Activated CD4-positive, alpha-beta T cell treated with anti-CD3 and anti-CD28 coated beads, Interleukin-2, amount 50 U/mL, for 4 hours (primary cell): ENCODE data around the gene PPP6R1.

ENCODE experiments used
- DNase-seq, 2 experiments: peaks; one replicate each; pipeline ENCODE4 v3.0.0-alpha.2; 2020

The PPP6R1 gene

DNA sequence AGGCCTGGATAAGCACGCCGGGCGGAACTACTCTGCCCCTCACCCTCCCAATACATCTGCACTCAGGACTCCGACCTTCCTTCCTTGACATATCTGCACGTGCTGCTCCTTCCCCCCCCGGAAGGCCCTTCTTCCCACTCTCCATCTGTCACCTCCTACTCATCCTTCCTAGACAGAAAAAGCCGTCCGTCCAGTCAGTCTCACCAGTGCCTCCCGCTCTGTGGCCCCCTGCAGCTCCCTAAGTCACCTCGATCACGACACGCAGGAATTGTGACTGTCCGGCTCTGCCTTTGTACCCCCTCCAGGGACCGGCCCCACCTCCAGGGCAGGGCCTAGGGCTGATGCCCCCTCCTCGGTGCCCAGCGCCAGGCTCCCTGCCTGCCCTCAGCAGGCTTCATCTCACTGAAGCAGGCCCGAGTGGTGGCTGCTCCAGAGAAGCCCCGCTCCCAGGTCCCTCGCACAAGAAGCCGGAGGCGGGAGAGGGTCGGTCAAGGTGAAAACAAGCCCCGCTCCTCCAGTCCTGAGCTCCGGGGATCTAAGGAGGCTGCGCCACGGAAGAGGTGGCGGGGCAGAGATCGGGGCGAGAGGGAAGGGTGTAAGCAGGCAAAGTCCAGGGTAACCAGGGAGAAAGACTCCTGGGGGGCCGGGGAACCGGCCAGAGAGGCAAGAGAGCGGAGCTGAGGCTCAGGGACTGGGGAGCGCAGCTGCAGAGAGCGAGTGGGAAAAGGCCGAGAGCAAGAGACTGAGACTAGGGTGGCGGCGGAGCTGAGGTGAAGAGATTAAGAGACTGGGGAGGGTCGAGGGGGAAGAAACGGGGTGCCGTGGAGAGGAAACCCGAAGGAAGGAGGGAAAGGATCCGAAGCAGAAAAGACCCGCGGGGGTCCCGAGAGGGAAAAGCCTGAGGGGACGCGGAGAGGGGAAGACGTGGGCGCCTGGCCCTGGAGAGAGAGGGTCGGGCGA lies 1.1 kb downstream of the PPP6R1 start:
- peak in 1 of 2 experiments; percentile 9 for DNase-seq

DNA sequence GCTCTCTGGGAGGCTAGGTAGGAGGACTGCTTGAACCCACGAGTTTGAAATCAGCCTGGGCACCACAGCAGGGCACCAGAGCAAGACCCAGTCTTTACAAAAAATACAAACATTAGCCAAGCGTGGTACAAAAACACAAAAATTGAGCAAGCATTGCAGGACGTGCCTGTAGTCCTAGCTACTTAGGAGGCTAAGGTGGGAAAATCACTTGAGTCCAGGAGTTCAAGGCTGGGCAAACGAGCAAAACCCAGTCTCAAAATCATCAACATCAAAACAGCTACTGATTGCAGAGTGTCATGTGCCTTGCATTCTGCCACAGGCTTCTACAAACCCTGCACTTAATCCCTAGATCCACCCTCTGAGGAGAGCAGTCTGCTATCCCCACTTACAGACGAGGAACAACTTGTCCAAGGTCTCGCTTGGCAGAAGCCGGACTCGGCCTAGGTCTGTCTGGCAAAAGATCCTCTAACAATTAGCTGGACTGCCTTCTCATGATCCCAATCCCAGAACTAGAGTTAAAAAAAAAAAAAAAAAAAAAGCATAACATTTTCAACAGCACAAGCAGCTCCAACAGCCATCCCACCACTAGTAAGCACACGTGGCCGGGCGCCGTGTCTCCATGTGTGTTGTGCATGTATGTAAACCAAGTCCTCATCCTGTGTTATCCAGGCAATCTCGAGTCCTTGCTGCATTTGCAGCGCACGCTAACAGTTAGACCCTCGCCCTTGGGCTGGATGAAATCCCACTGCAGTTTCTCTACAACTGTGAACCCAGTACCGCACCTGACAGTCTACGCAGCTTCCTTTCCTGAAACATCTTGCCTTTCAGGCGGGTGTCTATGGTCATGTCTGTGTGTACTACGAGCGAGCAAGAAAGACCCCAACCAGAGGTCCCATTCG lies 2.0 kb downstream of the PPP6R1 start:
- no peak for DNase-seq

DNA sequence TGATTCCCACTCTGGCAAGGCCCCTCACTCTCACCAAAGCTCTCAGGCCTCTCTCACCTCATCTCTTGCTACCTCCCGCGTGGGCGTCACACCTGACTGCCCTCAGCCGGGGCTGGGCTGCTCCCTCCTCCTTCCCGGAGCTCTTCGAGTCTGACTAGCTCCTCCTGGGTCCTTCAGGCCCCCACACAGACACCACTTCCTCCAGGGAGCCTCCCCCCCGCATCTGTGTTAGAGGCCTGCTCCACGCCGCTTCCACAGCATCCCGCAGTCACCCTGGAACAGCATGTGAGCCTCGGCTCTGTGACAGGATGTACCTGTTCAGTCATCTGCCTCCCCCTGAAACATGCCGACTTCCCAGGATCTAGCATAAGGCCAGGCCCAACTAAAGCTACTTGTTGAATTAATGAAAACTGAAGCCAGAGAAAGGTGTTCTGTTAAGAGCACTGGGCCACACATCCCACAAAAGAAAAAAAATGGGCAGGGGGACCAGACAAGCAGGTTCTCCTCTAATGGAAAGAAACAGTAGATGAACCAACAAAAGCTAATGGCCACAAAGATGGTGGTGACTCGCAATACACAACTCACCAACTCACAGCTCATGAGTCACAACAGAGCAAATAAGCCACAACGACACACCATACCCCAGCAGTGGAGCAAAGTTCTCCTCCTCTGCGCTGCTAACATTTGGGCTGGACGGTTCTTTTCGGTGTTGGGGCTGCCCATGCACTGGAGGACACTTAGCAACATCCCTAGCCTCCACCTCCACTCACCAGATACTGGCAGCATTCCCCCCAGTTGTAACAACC lies 3.0 kb downstream of the PPP6R1 start:
- DNase-seq, result peak; percentile 38 to 43

DNA sequence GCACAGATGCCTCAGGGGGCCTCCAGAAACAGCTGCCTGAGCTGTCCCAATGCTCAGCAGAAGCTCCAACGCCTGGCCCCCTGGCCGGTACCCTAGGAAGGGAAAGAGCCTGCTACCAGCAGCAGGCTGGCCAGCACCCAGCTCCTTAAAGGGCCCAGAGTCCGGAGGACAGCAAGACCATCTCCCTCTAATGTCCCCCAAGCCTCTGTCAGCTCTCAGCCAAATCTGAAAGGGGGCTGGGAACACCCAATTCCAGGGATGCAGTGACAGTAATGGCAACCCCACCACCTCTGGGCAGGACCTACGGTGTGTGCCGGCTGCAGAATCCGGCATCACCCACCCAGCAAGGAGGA lies 4.2 kb downstream of the PPP6R1 start:
- DNase-seq, result no peak

DNA sequence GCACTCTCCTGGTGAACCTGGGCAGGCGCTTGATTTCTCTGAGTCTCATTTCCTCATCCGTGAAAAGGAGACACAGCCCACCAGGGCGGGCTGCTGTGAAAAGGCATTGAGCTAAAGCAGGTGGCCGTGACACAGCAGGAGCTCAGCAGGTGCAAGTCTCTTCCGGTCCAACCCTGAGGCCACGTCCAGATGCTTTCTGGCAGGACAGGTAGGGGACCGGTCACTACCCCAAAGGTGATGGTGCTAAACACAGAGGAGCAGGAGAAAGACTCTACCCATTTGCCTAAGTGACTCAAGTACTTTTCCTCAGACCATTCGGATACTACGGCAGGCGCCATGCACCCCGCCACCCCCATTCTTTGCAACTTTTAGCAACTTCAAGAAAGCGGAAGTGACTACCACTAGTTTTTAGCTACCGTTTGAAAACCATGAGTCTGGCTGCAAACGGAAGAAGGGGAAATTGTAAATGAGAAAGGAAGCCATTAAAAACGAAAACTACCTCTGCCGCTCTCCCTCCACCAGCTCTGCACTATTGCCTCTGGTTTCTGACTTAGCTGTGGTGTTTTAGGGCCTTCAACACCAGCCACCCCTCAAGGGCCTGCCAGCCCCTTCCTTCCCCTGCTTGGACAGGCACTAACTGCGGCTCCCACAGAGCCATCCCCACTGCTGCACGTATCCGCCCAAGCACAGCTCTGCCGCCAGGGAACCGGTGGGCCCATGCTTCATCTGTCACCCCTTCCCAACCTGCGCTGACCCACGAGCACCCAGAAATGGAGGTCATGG lies 4.8 kb downstream of the PPP6R1 start:
- DNase-seq, result peak; percentile 44 to 55

DNA sequence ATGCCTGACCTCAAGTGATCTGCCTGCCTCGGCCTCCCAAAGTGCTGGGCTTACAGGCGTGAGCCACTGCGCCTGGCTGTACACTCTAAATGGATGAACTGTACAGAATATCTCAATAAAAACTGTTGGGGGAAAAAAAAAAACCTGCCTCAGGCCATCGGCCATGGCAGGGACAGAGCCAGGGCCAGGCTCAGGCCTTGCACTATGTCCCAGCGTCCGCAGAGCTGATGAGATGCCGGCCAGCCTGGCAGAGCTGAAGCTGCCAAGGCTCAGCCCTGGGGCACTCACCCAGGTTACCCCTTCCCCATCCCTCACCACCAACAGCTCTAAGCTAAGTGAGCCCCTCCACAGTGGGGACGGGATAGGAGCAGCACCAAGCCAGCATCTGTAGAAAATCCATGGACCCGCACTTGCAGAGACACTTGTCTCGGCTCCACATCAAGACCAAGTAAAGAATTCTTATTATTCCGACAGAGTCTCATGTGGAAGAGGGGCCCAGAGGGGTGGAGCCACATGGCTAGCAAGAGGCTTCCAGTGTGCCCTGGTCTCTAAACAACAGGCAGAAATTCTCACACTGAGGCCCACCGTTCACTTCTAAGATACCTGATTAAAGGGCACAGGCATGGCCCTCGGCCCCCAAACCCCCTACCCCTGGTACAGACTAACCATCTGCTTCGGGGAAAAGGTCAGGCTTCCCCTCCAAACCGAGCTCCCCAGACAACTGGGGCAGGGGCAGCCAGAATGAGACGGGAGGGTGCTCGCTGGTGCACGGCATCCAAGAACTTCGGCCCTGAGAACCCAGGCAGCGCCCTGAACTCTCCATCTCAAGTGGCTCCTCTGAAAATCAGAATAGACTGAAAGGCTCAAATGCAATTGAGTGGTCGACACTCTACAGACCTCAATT lies 5.8 kb downstream of the PPP6R1 start:
- no peak for DNase-seq

DNA sequence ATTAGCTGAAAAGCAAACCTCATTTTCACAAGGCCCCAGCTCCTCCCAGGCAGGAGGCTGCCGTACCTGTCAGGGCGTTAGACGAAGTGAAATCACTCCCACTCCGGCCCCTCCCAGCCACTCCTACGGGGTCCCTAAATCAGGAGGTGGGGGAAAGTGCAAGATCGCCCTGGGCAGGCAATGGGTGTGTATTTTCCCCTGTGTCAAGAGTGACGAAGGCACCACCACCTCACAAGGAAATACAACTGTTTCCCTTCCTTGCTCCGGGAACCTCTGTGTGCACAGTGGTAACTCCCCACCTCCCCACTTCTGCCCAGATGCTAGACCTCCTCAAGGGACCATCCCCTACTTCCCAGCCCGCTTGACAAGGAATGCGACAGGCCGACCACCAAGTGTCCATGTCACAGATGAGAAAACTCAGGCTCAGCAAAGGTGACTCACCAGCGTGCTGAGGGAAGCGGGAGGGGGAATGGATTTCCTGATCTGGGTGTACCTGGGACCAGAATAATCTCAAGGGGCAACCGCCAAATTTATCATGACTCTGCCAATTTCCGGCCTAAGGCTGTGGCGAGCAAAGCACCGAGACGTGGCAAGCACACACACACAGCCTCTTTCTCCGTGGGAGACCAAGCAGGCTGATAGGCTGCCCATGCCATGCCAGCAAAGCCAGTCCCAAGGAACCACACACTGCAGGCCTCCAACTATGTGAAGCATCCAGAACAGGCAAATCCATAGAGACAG lies 7.3 kb downstream of the PPP6R1 start:
- DNase-seq, result peak; percentile 27 to 29

DNA sequence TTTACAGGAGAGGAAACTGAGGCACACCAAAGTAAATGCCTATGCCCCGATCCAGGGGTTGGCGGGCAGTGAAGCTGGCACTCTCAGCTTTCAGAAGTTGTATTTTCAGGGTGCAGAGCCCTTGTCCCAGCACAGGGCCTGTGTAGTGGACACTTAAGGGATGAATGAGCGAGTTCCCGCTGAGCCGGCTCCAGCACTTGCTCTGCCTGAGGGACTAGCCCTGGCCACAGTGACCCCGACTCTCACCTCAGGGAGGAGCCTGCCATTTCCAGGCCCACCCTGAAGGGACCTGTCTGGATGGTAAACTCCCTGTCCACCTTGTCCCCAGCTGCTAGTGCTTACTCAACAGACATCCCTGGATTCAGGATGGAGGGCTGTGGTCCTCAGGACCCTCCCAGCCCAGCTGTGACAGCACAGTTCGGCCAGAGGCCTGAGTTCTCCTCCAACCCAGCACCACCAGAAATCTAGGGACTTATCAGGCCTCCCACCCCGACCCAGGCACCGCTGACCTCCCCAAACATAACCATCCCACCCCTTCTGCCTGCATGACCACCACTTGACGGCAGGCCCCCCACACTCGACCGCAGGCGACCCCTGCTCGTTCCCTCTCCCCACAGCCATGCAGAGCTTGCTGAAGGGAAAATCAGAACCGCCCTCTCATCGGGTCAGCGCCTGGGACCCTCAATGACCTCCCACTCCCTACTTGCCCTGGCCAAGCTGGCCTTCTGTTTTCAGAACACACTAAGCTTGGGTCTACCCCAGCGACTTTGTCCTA lies 8.4 kb downstream of the PPP6R1 start:
- no peak for DNase-seq

DNA sequence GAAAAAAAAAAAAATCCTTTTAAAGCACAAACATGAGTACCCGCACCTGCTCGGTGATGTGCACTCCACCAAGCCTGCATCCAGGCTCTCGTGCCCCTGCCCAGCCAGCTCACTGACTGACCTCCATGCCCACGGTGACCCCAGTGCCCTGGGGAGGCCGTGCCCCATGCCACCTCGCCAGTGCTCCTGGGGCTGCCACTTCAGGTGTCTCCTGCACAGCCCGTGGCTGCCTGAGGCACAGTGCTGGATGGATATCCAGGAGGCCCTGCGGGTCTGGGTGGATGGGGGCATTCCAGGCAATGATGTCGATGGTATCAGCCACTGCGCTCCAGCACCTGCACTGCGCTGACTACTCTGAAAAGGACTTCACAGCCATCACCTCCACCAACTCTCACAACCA lies 9.0 kb downstream of the PPP6R1 start:
- DNase-seq, result no peak

DNA sequence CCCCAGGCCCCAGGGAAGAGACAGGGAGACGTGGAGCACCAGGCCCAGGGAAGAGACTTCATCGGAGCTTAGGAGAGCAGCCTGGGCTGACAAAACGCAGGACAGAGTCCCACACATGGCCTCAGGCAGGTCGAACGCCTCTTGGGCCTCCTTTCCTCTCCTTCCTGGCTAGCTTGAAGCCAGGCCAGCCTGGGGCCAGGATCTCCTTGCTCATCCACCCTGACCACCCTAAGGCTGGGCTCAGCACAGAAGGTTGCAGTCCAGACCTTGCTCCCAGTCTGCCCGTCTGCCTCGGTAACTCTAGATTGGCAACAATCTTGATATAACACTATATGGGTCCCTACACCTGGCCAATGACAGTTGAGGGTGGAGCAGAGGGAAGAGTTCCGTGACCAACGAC lies 10.1 kb downstream of the PPP6R1 start:
- DNase-seq, result no peak

DNA sequence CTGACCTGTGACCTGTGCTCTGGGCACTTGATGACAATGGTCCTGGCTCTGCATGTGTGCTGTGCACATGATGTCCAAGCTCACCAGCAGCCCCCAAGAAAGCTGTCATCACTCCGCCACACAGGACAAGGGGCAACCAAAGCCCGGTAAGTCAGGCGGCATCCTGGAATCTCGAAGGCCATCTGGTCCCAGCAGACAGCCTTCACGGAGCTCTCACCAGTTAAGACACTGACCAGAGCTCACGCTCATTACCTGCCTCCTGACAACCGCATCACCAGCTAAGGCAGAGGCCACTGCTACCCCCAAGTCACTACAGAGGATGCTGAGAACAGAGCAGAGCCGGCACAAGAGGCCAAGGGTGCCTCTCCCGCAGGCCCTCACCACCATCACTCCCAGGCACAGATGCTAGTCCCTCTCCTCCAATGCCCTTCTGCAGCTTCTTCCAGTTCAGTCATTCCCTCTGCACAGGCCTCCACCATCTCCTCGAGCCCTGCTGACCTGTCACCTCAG lies 10.6 kb downstream of the PPP6R1 start:
- no peak for DNase-seq

DNA sequence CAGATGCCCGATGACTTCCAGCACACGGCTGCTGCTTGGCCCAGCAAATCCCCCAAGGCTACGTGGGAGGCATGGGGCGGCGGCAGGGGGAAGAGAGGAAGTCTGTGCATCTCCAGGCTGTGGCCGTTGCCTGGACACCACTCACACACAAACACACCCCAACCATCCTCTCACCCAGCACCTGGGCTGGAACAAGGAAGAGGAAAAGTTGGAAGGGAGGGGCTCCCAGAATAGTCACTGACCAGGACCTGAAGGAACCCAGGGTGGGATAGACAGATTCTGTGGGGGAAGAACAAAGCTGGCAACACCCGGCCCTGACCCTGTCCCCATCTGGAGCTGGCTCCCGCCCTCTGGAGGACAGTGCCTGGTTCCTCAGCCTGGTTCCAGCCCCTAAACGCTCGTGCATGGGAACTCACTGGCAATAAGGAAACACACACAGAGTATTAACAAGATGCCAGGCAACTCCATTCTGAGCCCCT lies 11.2 kb downstream of the PPP6R1 start:
- DNase-seq, result no peak

DNA sequence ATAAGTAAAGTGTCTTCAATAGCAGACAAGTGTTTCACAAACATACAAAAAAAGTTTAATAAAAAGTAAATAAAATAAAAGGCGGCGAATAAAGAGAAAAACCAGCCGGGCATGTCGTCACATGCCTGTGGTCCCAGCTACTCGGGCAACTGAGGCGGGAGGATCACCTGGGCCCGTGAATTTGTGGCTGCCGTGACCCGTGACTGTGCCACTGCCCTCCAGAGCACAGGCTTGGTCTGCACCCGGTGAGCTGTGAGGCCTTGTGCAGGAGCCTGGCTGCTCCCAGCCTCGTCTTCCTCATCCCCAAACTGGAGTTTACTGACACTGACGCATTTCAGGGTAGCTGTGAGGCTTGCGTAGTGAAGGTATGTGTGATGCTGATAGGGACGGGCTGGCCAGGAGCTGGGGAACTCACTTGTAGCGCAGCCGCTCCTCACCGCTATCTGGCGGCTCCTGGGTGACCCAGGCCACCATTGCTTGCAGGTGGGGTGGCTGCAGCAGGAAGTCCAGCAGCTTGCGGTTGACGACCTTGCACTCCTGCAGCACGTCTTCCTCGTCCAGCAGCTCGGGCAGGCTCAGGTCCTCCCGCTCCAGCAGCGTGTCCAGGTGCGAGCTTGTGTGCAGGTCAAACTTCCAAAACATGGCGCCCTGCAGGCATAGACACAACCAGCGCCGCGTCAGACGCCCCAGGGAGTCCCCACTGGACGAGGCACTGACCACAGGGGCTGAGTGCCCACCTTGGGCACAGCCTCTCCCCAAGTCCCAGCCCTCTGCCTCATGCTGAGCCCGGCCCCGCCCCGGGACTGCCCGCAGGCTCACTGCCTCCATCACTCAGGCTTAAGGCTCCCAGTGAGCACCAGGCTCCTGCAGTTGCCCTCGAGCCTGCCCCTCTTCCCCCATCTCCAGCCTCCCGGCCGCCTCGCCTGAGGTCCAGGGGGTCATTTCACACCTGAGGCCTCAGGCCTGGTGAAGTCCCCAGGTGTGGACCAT lies 12.1 kb downstream of the PPP6R1 start:
- DNase-seq, result no peak

DNA sequence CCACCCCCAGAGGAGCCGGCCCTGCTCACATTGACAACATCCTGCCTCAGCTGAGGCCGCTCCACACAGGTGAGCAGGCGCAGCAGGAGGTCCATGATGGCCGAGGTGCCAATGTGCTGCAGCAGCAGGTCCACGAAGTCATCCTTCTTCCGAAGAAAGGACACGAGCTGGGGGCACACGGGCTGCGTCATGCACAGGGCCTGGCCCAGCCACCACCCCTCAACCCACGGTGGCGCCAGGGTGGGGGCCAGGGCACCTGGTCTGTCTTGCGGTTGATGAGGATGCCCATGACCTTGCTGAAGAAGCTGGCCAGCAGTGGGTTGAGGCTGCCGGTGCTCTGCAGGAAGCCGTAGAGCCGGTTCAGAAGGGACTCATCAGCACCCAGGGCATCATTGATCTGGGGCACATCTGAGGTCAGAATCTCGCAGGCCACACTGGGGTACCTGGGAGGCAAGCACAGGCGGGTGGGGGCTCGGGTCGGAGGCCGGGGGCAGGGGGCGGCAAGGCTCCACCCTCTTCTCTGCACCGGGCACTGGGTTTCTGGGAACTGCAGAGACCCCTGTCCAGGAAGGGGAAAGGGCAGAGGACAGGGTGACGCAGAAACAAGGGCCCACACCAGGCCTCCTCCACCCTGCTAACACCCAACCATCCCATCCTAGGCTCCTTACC lies 13.4 kb downstream of the PPP6R1 start:
- no peak for DNase-seq

DNA sequence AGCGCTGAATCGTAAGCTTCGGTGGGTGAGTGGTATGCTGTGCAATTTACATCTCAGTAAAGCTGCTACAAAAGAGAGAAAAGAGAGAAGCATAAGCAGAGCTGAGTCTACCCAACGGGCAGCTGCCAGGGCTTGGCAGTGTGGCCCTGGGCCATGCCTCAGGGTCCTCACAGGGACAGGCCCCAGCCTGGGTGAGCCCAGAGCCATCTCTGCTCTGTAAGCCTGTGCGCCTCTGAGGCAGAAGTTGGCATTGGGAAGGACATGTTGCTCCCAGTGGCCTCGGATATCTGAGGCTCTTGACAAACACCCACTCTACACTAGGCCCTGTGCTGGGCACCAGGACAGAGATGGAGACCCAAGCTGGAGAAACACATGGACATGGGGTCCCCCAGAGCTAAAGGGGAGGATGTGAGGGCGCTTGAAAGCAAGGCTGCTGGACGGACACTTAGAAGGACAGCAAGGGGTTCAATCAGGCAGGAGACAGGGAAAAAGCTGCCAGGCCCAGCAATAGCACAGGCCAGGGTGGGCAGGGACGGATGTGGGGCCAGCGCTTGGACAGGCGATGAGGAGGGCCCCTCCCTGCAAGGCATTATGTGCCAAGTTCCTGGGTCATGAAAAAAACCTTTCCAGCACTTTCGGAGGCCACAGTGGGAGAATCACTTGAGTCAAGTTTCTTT lies 14.7 kb downstream of the PPP6R1 start:
- no peak for DNase-seq

DNA sequence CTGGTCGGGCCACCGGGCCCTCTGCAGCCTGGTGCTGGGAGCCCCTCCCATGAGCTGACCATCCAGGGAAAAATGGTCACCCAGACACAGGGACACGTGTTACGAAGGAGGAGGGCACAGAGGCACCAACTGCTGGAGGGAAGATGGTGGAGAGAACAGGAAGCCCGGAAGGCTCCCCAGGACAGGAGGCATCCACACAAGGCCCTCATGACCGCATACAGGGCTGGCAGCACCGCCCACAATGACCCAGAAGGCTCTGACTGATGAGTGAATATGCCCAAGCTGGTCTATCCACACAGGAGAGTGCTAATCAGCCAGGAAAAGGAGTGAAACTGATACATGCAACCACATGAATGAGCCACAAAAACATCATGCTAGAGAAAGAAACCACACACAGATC lies 16.3 kb downstream of the PPP6R1 start:
- DNase-seq, result no peak
